ENCODE results near the gene NTF3.

GRCh38 chr12:5470703-5471102, 38.8 kb downstream of the NTF3 start:
- TF ChIP-seq CTCF (IDR thresholded peaks at IDR 0.05 in 8 of 11, conservative IDR thresholded peaks at IDR 0.05 in 3 of 11) (no peak), POLR2AphosphoS5 (IDR thresholded peaks at IDR 0.05) (no peak), POLR2A (IDR thresholded peaks at IDR 0.05) (no peak)

Data from spleen (tissue), 7 donors.